Activated B cell treated with CpG ODN at 0.5 μM for 24 hours (primary cell): ENCODE data around the gene PSMA6. TPM values are rescaled to one million over a fixed set of nuclear protein-coding genes. Genes with fewer than 3 reads are reported as not detected.

Experiments used
- ATAC-seq: fragments of 200-7000 bp; cut with Tn5 transposase; one replicate; pipeline ENCODE4 v1.10.0; 2021; ENCODE audit warnings: low read depth, mild to moderate bottlenecking, moderate library complexity
- CTCF ChIA-PET: fragments of 350-600 bp; sonication (Branson Sonifier 250); formaldehyde crosslinking; loops from one replicate; lab custom pipeline; 2021; ENCODE audit warnings: antibody characterized with exemption; lab: Charles Lee
- POLR2A ChIA-PET: fragments of 350-600 bp; sonication (Branson Sonifier 250); formaldehyde crosslinking; loops from one replicate; lab custom pipeline; 2021; ENCODE audit warnings: antibody characterized with exemption; lab: Charles Lee
- DNase-seq: peaks from one replicate; pipeline ENCODE4 v3.0.0; 2022
- H3K27ac Mint-ChIP-seq: one replicate; pipeline ENCODE4 v1.8.0; 2020; ENCODE audit warnings: mixed read lengths
- H3K27me3 Mint-ChIP-seq: one replicate; pipeline ENCODE4 v1.8.0; 2021; ENCODE audit warnings: mixed read lengths
- H3K36me3 Mint-ChIP-seq: one replicate; pipeline ENCODE4 v1.8.0; 2021; ENCODE audit warnings: low read depth, mixed read lengths
- H3K4me1 Mint-ChIP-seq: one replicate; pipeline ENCODE4 v1.8.0; 2021; ENCODE audit warnings: mixed read lengths
- H3K4me3 Mint-ChIP-seq: one replicate; pipeline ENCODE4 v1.8.0; 2020; ENCODE audit warnings: mild to moderate bottlenecking, mixed read lengths
- H3K9me3 Mint-ChIP-seq: one replicate; pipeline ENCODE4 v1.8.0; 2020; ENCODE audit warnings: mixed read lengths
- intact Hi-C: fragments of 100-400 bp; cut with micrococcal nuclease; formaldehyde crosslinking; loops from one replicate; pipeline ENCODE4 v1.15.1; 2024
- total RNA-seq: library from RNA; stranded (reverse); gene quantifications from 2 replicates; pipeline ENCODE4 v1.2.3, GENCODE V29; 2022
- TF ChIP-seq, protein P1 (sequence below): fragments of 200-600 bp; IDR thresholded peaks from one replicate; pipeline ENCODE4 v1.8.0; 2022; ENCODE audit warnings: antibody characterized with exemption, mild to moderate bottlenecking

The PSMA6 gene
- total RNA-seq, 1 donor from 2014 or later, result 163 TPM

DNA sequence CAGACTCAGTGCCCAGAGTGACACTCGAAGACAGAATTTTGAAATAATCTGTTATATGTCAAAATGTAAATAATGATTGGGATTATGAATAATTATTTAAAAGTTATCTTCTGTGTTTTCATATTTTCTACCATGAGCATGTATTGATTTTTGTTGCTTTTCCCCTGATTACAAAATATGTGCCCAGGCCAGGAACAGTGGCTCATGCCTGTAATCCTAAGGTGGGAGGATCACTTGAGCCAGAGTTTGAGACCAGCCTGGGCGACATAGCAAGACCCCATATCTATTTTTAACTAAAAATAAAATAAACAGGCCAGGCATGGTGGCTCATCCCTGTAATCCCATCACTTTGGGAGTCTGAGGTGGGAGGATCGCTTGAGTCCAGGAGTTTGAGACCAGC lies 13.5 kb downstream of the PSMA6 start:
- Mint-ChIP-seq H3K4me1 (peaks cover 25% of the 10 kb centered on the region), H3K36me3 (peaks cover 44% of the 10 kb centered on the region), H3K4me3 (no peak overlapping the region), H3K9me3 (no peaks in the 10 kb centered on the region), H3K27ac (no peak overlapping the region), H3K27me3 (no peaks in the 10 kb centered on the region)
- DNase-seq, result no peak
- intact Hi-C loops, result no loop called here
- no peak for ATAC-seq
- TF ChIP-seq, protein P1, sequence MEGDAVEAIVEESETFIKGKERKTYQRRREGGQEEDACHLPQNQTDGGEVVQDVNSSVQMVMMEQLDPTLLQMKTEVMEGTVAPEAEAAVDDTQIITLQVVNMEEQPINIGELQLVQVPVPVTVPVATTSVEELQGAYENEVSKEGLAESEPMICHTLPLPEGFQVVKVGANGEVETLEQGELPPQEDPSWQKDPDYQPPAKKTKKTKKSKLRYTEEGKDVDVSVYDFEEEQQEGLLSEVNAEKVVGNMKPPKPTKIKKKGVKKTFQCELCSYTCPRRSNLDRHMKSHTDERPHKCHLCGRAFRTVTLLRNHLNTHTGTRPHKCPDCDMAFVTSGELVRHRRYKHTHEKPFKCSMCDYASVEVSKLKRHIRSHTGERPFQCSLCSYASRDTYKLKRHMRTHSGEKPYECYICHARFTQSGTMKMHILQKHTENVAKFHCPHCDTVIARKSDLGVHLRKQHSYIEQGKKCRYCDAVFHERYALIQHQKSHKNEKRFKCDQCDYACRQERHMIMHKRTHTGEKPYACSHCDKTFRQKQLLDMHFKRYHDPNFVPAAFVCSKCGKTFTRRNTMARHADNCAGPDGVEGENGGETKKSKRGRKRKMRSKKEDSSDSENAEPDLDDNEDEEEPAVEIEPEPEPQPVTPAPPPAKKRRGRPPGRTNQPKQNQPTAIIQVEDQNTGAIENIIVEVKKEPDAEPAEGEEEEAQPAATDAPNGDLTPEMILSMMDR, result no peak
- CTCF ChIA-PET, result no interaction called here
- POLR2A ChIA-PET, result interaction anchor here (1.2 to 2.5 kb wide), 2 partner anchors 93 to 99 kb away, joined by 10 to 11 read pairs; partner anchors contain the start of gene NFKBIA

DNA sequence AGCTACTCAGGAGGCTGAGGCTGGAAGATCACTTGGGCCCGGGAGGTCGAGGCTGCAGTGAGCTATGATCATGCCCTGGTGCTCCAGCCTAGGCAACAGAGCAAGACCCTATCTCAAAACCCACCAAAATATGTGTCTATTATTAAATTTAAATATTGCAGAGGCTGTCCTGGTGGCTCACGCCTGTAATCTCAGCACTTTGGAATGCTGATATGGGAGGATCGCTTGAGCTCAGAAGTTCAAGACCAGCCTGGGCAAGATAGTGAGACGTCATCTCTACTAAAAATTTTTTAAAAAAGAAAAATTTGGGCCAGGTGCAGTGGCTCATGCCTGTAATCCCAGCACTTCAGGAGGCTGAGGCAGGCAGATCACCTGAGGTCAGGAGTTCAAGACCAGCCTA lies 13.9 kb downstream of the PSMA6 start:
- Mint-ChIP-seq H3K4me3 (no peak overlapping the region), H3K27me3 (no peaks in the 10 kb centered on the region), H3K9me3 (no peaks in the 10 kb centered on the region), H3K36me3 (peaks cover 47% of the 10 kb centered on the region), H3K4me1 (peaks cover 20% of the 10 kb centered on the region), H3K27ac (no peak overlapping the region)
- CTCF ChIA-PET, result no interaction called here
- POLR2A ChIA-PET, result interaction anchor here (2.5 kb wide), 1 partner anchor 99 kb away, joined by 10 read pairs; the partner anchor contains the start of gene NFKBIA
- DNase-seq (no peak), ATAC-seq (no peak)
- intact Hi-C loops, result no loop called here
- TF ChIP-seq, protein P1, result no peak

DNA sequence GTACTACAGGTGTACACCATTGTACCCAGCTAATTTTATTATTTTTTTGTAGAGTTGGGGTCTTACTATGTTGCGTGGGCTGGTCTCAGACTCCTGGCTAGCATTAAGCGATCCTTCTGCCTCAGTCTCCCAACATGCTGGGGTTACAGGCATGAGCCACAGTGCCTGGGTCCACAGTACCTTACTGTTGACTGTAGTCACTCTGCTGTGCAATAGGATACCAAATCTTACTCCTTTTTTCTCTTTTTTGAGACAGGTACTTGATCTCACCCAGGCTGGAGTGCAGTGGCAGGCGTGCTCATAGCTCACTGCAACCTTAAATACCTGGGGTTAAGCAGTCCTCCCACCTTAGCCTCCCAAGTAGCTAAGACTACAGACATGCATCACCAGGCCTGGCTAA lies 25.6 kb downstream of the PSMA6 start:
- DNase-seq (no peak), ATAC-seq (no peak)
- ChIA-PET CTCF (no interaction called here), POLR2A (interaction anchor here (1.4 kb wide), 1 partner anchor 86 kb away, joined by 5 read pairs; the partner anchor contains the start of gene NFKBIA)
- no peak overlapping the region for H3K4me3 Mint-ChIP-seq
- intact Hi-C loops, result no loop called here
- no peak overlapping the region for H3K27ac Mint-ChIP-seq
- no peaks in the 10 kb centered on the region for H3K9me3 Mint-ChIP-seq
- peaks cover 51% of the 10 kb centered on the region for H3K36me3 Mint-ChIP-seq
- no peaks in the 10 kb centered on the region for H3K27me3 Mint-ChIP-seq
- H3K4me1 Mint-ChIP-seq, result no peaks in the 10 kb centered on the region
- TF ChIP-seq, protein P1, result no peak

DNA sequence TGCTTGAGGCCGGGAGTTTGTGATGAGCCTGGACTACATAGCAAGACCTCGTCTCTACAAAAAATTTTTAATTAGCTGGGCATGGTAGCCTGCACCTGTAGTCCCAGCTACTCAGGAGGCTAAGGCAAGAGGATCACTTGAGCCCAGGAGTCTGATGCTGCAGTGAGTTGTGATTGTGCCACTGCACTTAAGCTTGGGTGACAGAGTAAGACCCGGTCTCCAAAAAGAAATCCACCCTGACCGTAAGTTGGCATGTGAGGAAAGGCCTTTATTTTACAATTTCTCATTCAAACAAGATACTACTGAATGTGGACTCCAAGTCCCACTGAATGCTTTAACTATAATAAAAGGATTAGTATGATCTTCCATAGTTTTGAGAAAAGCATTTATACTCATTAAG lies 27.3 kb downstream of the PSMA6 start:
- peaks cover 40% of the 10 kb centered on the region for H3K36me3 Mint-ChIP-seq
- TF ChIP-seq, protein P1, result no peak
- intact Hi-C loops, result no loop called here
- H3K27ac Mint-ChIP-seq, result no peak overlapping the region
- no peak for DNase-seq
- no peaks in the 10 kb centered on the region for H3K4me1 Mint-ChIP-seq
- ChIA-PET POLR2A (no interaction called here), CTCF (no interaction called here)
- H3K27me3 Mint-ChIP-seq, result no peaks in the 10 kb centered on the region
- ATAC-seq, result no peak
- no peaks in the 10 kb centered on the region for H3K9me3 Mint-ChIP-seq
- no peak overlapping the region for H3K4me3 Mint-ChIP-seq

DNA sequence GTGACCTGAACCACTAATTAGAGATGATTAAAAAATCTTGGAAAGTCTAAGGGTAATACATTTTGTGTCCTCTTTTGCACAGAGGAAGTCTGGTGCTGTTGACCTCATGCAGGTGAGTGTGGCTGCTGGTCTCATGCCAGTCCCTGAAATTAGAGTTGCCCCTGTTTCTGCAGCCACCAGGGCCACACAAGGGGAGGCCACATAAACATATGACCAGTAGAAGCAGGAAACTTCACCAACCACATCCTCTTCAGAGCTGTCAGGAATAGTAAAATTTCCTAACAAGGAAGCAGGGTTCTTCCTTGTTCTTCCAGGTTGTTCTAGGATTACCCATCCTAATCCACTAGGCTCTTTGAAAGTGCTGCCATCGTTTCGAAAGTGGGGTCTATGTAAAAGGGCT lies 28.3 kb downstream of the PSMA6 start:
- Mint-ChIP-seq H3K27ac (no peak overlapping the region), H3K9me3 (no peaks in the 10 kb centered on the region), H3K4me3 (no peak overlapping the region), H3K4me1 (no peaks in the 10 kb centered on the region), H3K27me3 (no peaks in the 10 kb centered on the region), H3K36me3 (peaks cover 31% of the 10 kb centered on the region)
- TF ChIP-seq, protein P1, result no peak
- CTCF ChIA-PET, result interaction anchor here (0.7 kb wide), 1 partner anchor 13 kb away, joined by 3 read pairs; no protein-coding TSS in a partner anchor
- POLR2A ChIA-PET, result interaction anchor here (1.2 kb wide), 1 partner anchor 83 kb away, joined by 3 read pairs; no protein-coding TSS in a partner anchor
- ATAC-seq (no peak), DNase-seq (no peak)
- intact Hi-C loops, result no loop called here
